ENCODE measurements around the gene HS3ST3A1.
"Not testable (repeated sequence)": the region's sequence is repeated elsewhere in the genome, so short reads cannot be mapped to it uniquely, and the experiment has no call there.

Gene HS3ST3A1

DNA sequence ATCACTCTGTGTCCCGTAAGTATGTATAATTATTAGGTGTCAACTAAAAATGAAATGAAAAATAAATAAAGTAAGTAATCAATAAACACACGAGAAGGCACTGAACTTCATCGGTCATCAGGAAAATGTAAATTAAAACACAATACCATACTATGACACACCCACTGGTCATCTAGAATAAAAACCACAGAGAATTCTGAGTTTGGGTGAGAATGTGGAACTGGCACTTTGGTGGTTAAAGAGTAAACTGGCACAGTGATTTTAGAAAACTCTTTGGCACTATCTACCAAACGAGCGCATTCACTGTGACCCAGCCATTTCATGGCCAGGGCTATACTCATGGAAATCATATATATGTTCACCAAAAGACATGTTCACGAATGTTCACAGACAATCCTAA, 98.2 kb downstream of the HS3ST3A1 start:
- TF ChIP-seq, protein P1, sequence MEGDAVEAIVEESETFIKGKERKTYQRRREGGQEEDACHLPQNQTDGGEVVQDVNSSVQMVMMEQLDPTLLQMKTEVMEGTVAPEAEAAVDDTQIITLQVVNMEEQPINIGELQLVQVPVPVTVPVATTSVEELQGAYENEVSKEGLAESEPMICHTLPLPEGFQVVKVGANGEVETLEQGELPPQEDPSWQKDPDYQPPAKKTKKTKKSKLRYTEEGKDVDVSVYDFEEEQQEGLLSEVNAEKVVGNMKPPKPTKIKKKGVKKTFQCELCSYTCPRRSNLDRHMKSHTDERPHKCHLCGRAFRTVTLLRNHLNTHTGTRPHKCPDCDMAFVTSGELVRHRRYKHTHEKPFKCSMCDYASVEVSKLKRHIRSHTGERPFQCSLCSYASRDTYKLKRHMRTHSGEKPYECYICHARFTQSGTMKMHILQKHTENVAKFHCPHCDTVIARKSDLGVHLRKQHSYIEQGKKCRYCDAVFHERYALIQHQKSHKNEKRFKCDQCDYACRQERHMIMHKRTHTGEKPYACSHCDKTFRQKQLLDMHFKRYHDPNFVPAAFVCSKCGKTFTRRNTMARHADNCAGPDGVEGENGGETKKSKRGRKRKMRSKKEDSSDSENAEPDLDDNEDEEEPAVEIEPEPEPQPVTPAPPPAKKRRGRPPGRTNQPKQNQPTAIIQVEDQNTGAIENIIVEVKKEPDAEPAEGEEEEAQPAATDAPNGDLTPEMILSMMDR (conservative IDR thresholded peaks at IDR 0.05) = no peak

DNA sequence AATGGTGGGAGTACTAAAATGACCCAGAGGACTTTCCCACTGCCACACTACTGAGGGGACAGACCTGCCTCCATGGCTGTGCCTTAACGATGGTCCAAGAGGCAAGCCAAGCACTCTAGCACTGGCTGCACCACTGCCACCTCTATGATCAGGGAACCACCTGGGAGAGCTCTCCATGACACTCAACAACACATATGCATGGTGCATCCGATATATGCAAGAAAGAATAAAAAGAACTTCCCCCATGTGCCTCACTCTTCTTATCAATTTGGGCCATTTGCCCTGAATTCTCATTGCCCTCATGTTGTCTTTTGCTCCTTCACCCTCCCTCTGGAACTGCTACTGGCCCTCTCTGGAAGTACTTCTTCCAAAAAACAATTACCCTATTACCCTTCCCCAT, 99.5 kb downstream of the HS3ST3A1 start:
- H3K27ac ChIP-seq = no peak overlapping the region
- TF ChIP-seq, protein P1 (conservative IDR thresholded peaks at IDR 0.05) = no peak

More for the DNA sequence above, 98.2 kb downstream of the HS3ST3A1 start:
- no peak overlapping the region for H3K27ac ChIP-seq

DNA sequence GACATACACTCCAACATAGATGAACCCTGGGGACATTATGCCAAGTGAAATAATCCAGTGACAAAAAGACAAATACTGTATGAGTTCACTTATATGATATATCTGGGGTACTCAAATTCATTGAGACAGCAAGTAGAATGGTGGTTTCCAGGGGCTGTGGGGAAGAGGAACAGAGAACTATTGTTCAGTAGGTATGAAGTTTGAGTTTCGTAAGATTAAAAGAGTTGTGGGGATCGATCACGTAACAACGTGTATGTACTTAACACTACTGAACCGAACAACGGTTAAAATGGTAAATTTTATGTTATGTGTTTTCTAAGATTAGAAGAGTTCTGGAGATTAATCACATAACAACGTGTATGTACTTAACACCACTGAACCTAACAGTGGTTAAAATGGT, 100.8 kb downstream of the HS3ST3A1 start:
- TF ChIP-seq, protein P1 (conservative IDR thresholded peaks at IDR 0.05) = no peak

DNA sequence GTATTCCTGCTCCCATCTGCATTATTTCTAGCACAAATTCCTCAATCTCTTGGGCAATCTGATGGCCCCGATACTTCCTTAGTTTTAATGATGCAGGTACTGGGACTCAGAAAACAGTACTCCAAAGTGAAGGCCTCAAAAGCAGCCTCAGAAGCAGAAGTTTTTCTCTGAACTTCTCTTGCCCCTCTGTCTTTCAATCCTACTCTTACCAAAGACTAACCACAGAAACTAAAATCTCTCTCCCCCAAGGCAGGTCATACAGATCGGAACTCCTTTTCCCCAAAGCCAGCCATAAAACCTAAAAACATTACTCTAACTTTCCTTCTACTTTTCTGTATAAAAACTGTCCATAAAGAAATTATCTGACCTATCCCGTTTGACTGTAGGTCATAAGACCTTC, 103.5 kb downstream of the HS3ST3A1 start:
- TF ChIP-seq, protein P1 (conservative IDR thresholded peaks at IDR 0.05) = no peak
- no peak overlapping the region for H3K27ac ChIP-seq

More for the DNA sequence above, 100.8 kb downstream of the HS3ST3A1 start:
- no peak overlapping the region for H3K27ac ChIP-seq

DNA sequence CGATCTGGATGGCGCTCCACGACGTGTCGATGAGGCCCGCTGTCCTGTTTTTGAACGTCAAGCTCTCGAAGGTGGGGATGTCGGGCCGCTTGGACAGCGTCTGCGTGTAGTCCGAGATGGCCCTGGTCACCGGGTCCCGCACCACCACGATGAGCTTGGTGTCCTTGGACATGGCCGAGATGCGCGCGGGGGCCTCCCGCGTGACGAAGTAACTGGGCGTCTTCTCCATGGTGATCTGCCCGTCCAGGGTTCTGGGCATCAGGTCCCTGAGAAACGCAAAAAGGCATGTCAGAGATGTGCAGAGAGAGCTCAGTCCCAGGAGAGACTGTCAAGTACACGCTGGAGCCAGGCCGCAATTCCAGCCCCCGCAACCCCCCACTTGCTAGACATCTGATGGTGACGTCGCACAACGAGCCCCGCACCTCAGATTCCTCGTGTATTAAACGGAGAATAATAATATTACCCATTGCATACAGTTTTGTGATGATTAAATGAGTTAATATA, 105.1 kb downstream of the HS3ST3A1 start:
- not testable (repeated sequence) for H3K27ac ChIP-seq

DNA sequence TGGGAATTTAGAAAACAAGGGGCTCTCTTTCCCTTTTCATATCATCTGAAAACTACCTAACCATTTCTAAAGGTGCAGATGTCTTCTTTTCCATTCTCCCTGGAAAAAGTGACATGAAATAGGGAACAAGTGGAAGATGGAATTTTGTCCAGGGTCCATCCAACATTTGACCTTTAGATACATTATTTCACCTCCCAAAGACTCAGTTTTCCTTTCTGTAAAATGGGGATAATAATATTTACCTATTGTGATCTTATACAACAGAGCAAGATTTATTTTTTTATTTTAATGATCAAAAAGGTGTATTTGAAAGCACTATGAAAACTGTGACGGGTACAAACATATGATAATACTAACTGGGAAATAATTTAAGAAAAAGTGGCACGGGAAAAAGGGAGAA, 106.3 kb downstream of the HS3ST3A1 start:
- H3K27ac ChIP-seq = no peak overlapping the region
- TF ChIP-seq, protein P1 (conservative IDR thresholded peaks at IDR 0.05) = no peak

DNA sequence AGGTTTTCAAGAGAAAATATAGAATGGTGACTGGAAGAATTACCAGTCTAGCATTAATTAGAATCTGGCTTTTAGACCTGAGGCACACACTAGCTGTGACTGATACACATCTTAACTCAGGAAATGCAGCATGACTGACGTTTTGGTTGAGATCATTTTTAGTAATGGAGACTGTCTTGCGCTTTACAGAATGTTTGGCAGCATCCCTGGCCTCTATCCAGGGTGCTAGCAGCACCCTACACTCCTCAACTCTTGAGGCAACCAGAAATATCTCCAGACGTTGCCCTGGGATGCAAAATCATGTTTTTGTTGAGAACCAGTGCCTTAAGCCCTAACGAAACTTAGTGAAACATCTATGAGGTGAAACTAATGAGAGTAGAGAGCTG, 109.0 kb downstream of the HS3ST3A1 start:
- H3K27ac ChIP-seq = no peak overlapping the region
- TF ChIP-seq, protein P1 (conservative IDR thresholded peaks at IDR 0.05) = no peak

DNA sequence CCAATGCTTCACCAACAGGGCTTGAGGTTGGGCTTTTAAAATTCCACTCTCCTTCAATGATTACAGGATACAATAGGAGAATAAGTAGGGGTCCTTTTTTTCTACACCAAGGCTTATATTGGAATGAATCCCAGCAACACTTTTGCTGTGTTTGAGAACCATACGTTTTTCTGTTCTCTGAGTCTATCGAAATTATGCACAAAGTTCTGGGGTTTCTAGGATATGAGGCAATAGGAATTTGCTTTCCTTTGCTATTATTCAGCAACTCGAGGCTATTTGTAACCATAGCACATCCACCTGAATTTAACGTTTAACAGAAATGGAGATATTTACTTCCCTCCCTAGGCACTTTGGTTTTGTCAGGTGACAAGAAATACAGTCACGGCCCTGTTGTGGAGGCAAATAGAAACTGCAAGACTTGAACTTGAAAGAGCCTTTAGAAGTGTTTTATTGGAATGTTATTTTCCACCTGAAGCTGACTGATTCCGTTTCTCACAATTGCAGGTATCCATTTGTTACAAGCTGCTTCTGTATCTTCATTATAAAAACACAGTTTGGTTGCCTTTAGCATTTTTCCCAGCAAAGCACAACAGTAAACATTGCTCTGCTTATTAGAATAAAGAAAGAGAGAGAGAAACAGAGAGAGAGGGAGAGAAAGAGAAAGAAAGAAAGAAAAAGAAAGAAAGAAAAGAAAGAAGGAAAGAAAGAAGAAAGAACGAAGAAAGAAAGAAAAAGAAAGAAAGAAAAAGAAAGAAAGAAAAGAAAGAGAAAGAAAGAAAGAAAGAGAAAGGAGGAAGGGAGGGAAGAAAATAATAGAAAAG, 109.6 kb downstream of the HS3ST3A1 start:
- no peak overlapping the region for H3K27ac ChIP-seq
- TF ChIP-seq, protein P1 (conservative IDR thresholded peaks at IDR 0.05) = no peak

All from VCaP (cell line).